KBM-7 (cell line): Measurements from ENCODE around the gene RPAP2.
"Not testable (repeated sequence)": the region's sequence is repeated elsewhere in the genome, so short reads cannot be mapped to it uniquely, and the experiment has no call there.

Source experiments
- DNase-seq: peaks from one replicate; pipeline ENCODE4 v3.0.0-alpha.2; 2015
- in situ Hi-C: fragments of 300-500 bp; cut with MboI; formaldehyde crosslinking; loops from 2 replicates; pipeline ENCODE4 v1.14.3; 2020; ENCODE audit warnings: low sequenced_read_pairs, low pct_unique_long_range_greater_than_20kb, mixed read lengths

RPAP2 gene

GRCh38 chr1:92434572-92434971 lies 135.7 kb downstream of the RPAP2 start:
- not testable (repeated sequence) for DNase-seq

GRCh38 chr1:92439291-92439690 lies 140.4 kb downstream of the RPAP2 start:
- in situ Hi-C loops: no loop called here
- DNase-seq: no peak

More at GRCh38 chr1:92434572-92434971, 135.7 kb downstream of the RPAP2 start:
- in situ Hi-C loops: not testable (repeated sequence)

- DNase-seq: no peak
- in situ Hi-C loops: no loop called here
These were observed 142.4 kb downstream of the RPAP2 start for GRCh38 chr1:92441316-92441696.

- in situ Hi-C loops: no loop called here
These were observed 143.0 kb downstream of the RPAP2 start for GRCh38 chr1:92441697-92442342.

GRCh38 chr1:92442351-92442750 lies 143.5 kb downstream of the RPAP2 start:
- no peak for DNase-seq
- in situ Hi-C loops: no loop called here

More at GRCh38 chr1:92441697-92442342, 143.0 kb downstream of the RPAP2 start:
- DNase-seq: no peak

GRCh38 chr1:92443893-92444292 lies 145.0 kb downstream of the RPAP2 start:
- in situ Hi-C loops: no loop called here
- DNase-seq: no peak

- in situ Hi-C loops: no loop called here
- DNase-seq: no peak
These were observed 145.5 kb downstream of the RPAP2 start for GRCh38 chr1:92444351-92444750.

- in situ Hi-C loops: no loop called here
- no peak for DNase-seq
These were observed 147.0 kb downstream of the RPAP2 start for GRCh38 chr1:92445865-92446264.

GRCh38 chr1:92446546-92446945 lies 147.7 kb downstream of the RPAP2 start:
- in situ Hi-C loops: no loop called here
- DNase-seq: no peak

GRCh38 chr1:92447033-92447681 lies 148.3 kb downstream of the RPAP2 start:
- in situ Hi-C loops: no loop called here
- DNase-seq: no peak

GRCh38 chr1:92447976-92448375 lies 149.1 kb downstream of the RPAP2 start:
- no peak for DNase-seq
- in situ Hi-C loops: no loop called here
